Esophagus muscularis mucosa (tissue), 4 donors: ENCODE results near the gene ATP1A3. TPM values are rescaled to one million over a fixed set of nuclear protein-coding genes. Genes with fewer than 3 reads are reported as not detected.

Source experiments
- DNase-seq: peaks from one replicate; pipeline ENCODE4 v3.0.0-alpha.2; 2017; ENCODE audit errors: extremely low spot score
- H3K27ac ChIP-seq, 4 donors: fragments of 200-600 bp; sonication (generic); replicated peaks in 1 of 4; 1 replicate in 3 of 4; 2 replicates in 1 of 4; pipeline ENCODE4 v1.5.1; 2016 to 2019; ENCODE audit warnings: mild to moderate bottlenecking in 1 of 4
- H3K27me3 ChIP-seq, 4 donors: fragments of 200-600 bp; sonication (generic); one replicate each; pipeline versions ENCODE4 v1.5.1 to v1.6.0; 2016 to 2019
- H3K36me3 ChIP-seq, 4 donors: fragments of 200-600 bp; sonication (generic); one replicate each; pipeline ENCODE4 v1.5.1; 2016 to 2019
- H3K4me1 ChIP-seq, 4 donors: fragments of 200-600 bp; sonication (generic); one replicate each; pipeline ENCODE4 v1.5.1; 2016 to 2019
- H3K4me3 ChIP-seq, 4 donors: fragments of 200-600 bp; sonication (generic); 1 replicate in 2 of 4; 2 replicates in 2 of 4; pipeline ENCODE4 v1.5.1; 2016 to 2019; ENCODE audit warnings: mild to moderate bottlenecking in 4 of 4, moderate library complexity in 1 of 4
- H3K9me3 ChIP-seq, 4 donors: fragments of 200-600 bp; sonication (generic); 1 replicate in 3 of 4; 2 replicates in 1 of 4; pipeline ENCODE4 v1.5.1; 2016 to 2019
- EP300 ChIP-seq: sonication (generic); formaldehyde crosslinking; IDR thresholded peaks from one replicate; pipeline ENCODE4 v1.6.1; 2017; ENCODE audit warnings: antibody characterized with exemption
- POLR2A ChIP-seq: fragments of 450-650 bp; IDR thresholded peaks from one replicate; pipeline ENCODE4 v1.6.1; 2017; ENCODE audit warnings: antibody characterized with exemption, moderate library complexity, mild to moderate bottlenecking, low read depth
- POLR2AphosphoS5 ChIP-seq, 2 donors: sonication (generic); formaldehyde crosslinking; IDR thresholded peaks; one replicate each; pipeline ENCODE4 v1.6.1; 2017; ENCODE audit warnings: antibody characterized with exemption in 2 of 2
- WGBS: methylation state at CpG from one replicate; pipeline ENCODE4 v1.1.5; 2018; 5-methylcytosine and 5-hydroxymethylcytosine counted together
- intact Hi-C: fragments of 100-400 bp; cut with DNase I; formaldehyde crosslinking; loops from one replicate; pipeline ENCODE4 v1.15.1; 2023
- total RNA-seq, 4 donors: library from RNA; depleted of rRNA; stranded (reverse); fragments of >200 nt; gene quantifications; one replicate each; pipeline versions ENCODE4 v1.1.0 to v1.2.1, GENCODE V29; 2016
- TF ChIP-seq, protein P1 (sequence below), 3 experiments: fragments of 200-600 bp in 2 of 3; fragments of 450-650 bp in 1 of 3; sonication (generic) in 2 of 3; IDR thresholded peaks; one replicate each; pipeline ENCODE4 v1.5.1; 2017 to 2019; ENCODE audit warnings: antibody characterized with exemption in 3 of 3, mild to moderate bottlenecking in 2 of 3, moderate library complexity in 1 of 3

The ATP1A3 gene
- total RNA-seq, 4 donors from 2014 or later = 2.1 to 4.3 (median 3.5) TPM

DNA sequence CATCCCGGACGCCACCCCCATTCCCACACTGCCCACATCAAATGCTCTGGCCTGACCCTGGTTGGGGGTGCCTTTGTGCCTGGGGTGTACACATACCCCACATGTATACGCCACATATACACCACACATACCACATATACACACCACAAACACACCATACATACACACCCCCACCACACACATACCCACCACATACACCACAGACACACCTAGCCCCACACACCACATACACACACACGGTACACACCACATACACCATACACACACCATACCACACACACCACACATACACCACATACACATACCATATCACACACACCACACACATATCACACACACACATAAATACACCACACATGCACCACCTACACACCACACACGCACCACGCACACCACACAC is 75.9 kb downstream of the ATP1A3 start:
- intact Hi-C loops = no loop called here
- Histone ChIP-seq H3K36me3 (no peaks in the 10 kb centered on the region), H3K27me3 (peaks cover 5 to 98% (median 68%) of the 10 kb centered on the region in 4 donors), H3K4me1 (peaks cover 0 to 19% (median 15%) of the 10 kb centered on the region in 4 donors), H3K27ac (no peak overlapping the region), H3K4me3 (no peak overlapping the region), H3K9me3 (no peaks in the 10 kb centered on the region)
- no peak for DNase-seq
- WGBS = 86% methylated on average over 6 of the region's 6 CpGs
- TF ChIP-seq, protein P1, sequence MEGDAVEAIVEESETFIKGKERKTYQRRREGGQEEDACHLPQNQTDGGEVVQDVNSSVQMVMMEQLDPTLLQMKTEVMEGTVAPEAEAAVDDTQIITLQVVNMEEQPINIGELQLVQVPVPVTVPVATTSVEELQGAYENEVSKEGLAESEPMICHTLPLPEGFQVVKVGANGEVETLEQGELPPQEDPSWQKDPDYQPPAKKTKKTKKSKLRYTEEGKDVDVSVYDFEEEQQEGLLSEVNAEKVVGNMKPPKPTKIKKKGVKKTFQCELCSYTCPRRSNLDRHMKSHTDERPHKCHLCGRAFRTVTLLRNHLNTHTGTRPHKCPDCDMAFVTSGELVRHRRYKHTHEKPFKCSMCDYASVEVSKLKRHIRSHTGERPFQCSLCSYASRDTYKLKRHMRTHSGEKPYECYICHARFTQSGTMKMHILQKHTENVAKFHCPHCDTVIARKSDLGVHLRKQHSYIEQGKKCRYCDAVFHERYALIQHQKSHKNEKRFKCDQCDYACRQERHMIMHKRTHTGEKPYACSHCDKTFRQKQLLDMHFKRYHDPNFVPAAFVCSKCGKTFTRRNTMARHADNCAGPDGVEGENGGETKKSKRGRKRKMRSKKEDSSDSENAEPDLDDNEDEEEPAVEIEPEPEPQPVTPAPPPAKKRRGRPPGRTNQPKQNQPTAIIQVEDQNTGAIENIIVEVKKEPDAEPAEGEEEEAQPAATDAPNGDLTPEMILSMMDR (IDR thresholded peaks at IDR 0.05) = no peak
- TF ChIP-seq POLR2A = no peak
- no peak for TF ChIP-seq POLR2AphosphoS5 (IDR thresholded peaks at IDR 0.05)
- no peak for TF ChIP-seq EP300

DNA sequence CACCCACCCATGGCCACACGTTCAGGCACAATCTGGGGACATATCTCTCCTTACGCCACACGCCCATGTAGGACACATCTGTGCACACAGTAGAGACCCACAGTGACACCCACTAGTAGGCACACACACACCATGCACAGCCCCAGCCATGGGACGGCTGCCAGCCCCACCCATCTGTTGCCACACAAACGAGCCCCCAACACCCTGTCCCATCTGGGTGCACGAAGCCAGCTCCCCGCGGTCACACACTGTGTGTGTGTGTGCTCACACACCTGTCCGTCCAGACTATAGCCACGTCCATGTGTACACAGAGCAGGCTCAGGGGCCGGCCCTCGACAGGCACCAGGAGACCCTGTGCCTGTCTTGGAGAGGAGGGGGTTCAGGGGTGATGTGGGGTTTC is 76.4 kb downstream of the ATP1A3 start:
- Histone ChIP-seq H3K36me3 (no peaks in the 10 kb centered on the region), H3K9me3 (no peaks in the 10 kb centered on the region), H3K4me1 (peaks cover 0 to 23% (median 20%) of the 10 kb centered on the region in 4 donors), H3K27ac (no peak overlapping the region), H3K27me3 (peaks cover 5 to 98% (median 66%) of the 10 kb centered on the region in 4 donors), H3K4me3 (no peak overlapping the region)
- DNase-seq = no peak
- intact Hi-C loops = no loop called here
- 46% methylated on average over 8 of the region's 12 CpGs for WGBS
- no peak for TF ChIP-seq POLR2AphosphoS5 (IDR thresholded peaks at IDR 0.05)
- TF ChIP-seq POLR2A = no peak
- TF ChIP-seq EP300 = no peak
- TF ChIP-seq, protein P1 (IDR thresholded peaks at IDR 0.05) = no peak

Other genes starting within 250 kb of the ATP1A3 start
- gene CEACAM6, start 238.7 kb downstream of the ATP1A3 start, total RNA-seq = 1 to 10 TPM in 1 of 4 donors, under 1 TPM in 2, not detected in 1; under 0.01 to 1.3 (median 0.69) TPM
- under 1 TPM in 1 of 4 donors, not detected in 3; 0.26 TPM for gene CEACAM3, start 197.6 kb downstream of the ATP1A3 start, total RNA-seq
- gene LYPD4, start 149.5 kb downstream of the ATP1A3 start, total RNA-seq = not detected
- gene DMRTC2, start 149.2 kb downstream of the ATP1A3 start, total RNA-seq = not detected
- gene RPS19, start 134.0 kb downstream of the ATP1A3 start, total RNA-seq = 1,000 to 10,000 TPM in 3 of 4 donors, 100 to 1,000 TPM in 1; 893 to 1,378 (median 1,179) TPM
- gene CD79A, start 117.0 kb downstream of the ATP1A3 start, total RNA-seq = 1 to 10 TPM in 1 of 4 donors, under 1 TPM in 1, not detected in 2; 0.71 to 2.2 TPM
- 10 to 100 TPM; 54.5 to 71.8 (median 59.7) TPM for gene ARHGEF1, start 111.0 kb downstream of the ATP1A3 start, total RNA-seq
- gene ERFL, start 65.8 kb downstream of the ATP1A3 start, total RNA-seq = under 1 TPM in 3 of 4 donors, not detected in 1; 0.32 to 0.42 (median 0.33) TPM
- 100 to 1,000 TPM; 142 to 250 (median 201) TPM for gene RABAC1, start 34.9 kb downstream of the ATP1A3 start, total RNA-seq
- gene GRIK5, start 76.0 kb upstream of the ATP1A3 start, total RNA-seq = 10 to 100 TPM in 2 of 4 donors, 1 to 10 TPM in 2; 8.6 to 27.6 (median 13.8) TPM
- gene ZNF574, start 81.9 kb upstream of the ATP1A3 start, total RNA-seq = 10 to 100 TPM; 15.0 to 28.4 (median 21.7) TPM
- gene POU2F2, start 138.2 kb upstream of the ATP1A3 start, total RNA-seq = 1 to 10 TPM in 3 of 4 donors, under 1 TPM in 1; 0.52 to 2.5 (median 1.5) TPM
- gene DEDD2, start 223.4 kb upstream of the ATP1A3 start, total RNA-seq = 10 to 100 TPM; 22.0 to 42.1 (median 31.2) TPM
- gene ZNF526, start 226.1 kb upstream of the ATP1A3 start, total RNA-seq = 1 to 10 TPM; 4.3 to 8.6 (median 7.1) TPM
- 10 to 100 TPM; 33.8 to 46.1 (median 41.8) TPM for gene GSK3A, start 248.4 kb upstream of the ATP1A3 start, total RNA-seq